Glutamatergic neuron (in vitro differentiated cells): ENCODE results near the gene MALRD1. TPM values are rescaled to one million over a fixed set of nuclear protein-coding genes. Genes with fewer than 3 reads are reported as not detected.

Experiments used
- DNase-seq: peaks from one replicate; pipeline ENCODE4 v3.0.0; 2022
- H3K27ac Mint-ChIP-seq: one replicate; pipeline ENCODE4 v1.8.0; 2020; ENCODE audit warnings: mild to moderate bottlenecking, mixed read lengths, inconsistent platforms; ENCODE audit not compliant: unreplicated experiment
- H3K27me3 Mint-ChIP-seq: one replicate; pipeline ENCODE4 v1.8.0; 2020; ENCODE audit warnings: mild to moderate bottlenecking, moderate library complexity, mixed read lengths, inconsistent platforms; ENCODE audit not compliant: unreplicated experiment
- H3K36me3 Mint-ChIP-seq: one replicate; pipeline ENCODE4 v1.8.0; 2020; ENCODE audit warnings: mild to moderate bottlenecking, mixed read lengths, inconsistent platforms; ENCODE audit not compliant: unreplicated experiment
- H3K4me1 Mint-ChIP-seq: one replicate; pipeline ENCODE4 v1.8.0; 2020; ENCODE audit warnings: mild to moderate bottlenecking, low read depth, mixed read lengths, inconsistent platforms; ENCODE audit not compliant: unreplicated experiment
- H3K4me3 Mint-ChIP-seq: one replicate; pipeline ENCODE4 v1.8.0; 2020; ENCODE audit warnings: mild to moderate bottlenecking, mixed read lengths, inconsistent platforms; ENCODE audit not compliant: unreplicated experiment
- H3K9me3 Mint-ChIP-seq: one replicate; pipeline ENCODE4 v1.8.0; 2020; ENCODE audit warnings: mild to moderate bottlenecking, moderate library complexity, mixed read lengths, inconsistent platforms; ENCODE audit not compliant: unreplicated experiment
- long read RNA-seq: library from polyadenylated mRNA; unstranded; transcript quantifications from one replicate; pipeline ENCODE4 v2.0.0, GENCODE V29; 2020; ENCODE audit not compliant: unreplicated experiment
- total RNA-seq: library from RNA; stranded (reverse); fragmentation: NEBNext Ultra II Directional; extraction: Animal tissue kit (Norgen Biotek cat#: 25700); gene quantifications from one replicate; pipeline ENCODE4 v1.2.1, GENCODE V29; 2021; ENCODE audit not compliant: unreplicated experiment
- TF ChIP-seq, protein P1 (sequence below): fragments of 200-600 bp; sonication (generic); IDR thresholded peaks from one replicate; pipeline ENCODE4 v1.5.0; 2021; ENCODE audit not compliant: partially characterized antibody, unreplicated experiment

The MALRD1 gene
- total RNA-seq: 0.27 TPM
- long read RNA-seq: 0 reads

DNA sequence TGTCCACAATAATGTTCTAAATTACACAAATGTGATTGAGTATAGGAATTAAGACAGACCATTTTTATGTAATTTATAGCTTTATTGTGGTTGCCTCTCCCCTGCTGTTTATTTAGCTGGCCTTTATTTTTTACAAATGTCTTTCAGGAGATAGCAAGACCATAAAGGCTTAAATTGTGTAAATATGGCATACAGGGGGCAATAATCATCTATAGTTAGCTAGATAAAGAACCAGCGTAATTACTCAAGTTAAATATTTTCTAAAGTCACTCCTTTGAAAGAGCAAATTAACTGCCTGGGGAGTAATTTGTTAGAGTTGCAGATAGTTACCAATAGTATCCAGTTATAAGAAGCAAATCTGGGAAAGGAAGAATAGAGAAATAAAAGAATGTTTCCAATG is at the start of gene MALRD1:
TSS of gene MALRD1 (plus strand) at position 313 of the 400 bp plus-strand sequence. CDS start 138 bp downstream, outside the sequence.
- Mint-ChIP-seq H3K9me3 (no peaks in the 10 kb centered on the region), H3K27me3 (no peaks in the 10 kb centered on the region), H3K4me3 (no peak within 1 kb of the TSS), H3K27ac (no peak within 1 kb of the TSS), H3K36me3 (no peaks in the 10 kb centered on the region), H3K4me1 (no peaks in the 10 kb centered on the region)
- TF ChIP-seq, protein P1, sequence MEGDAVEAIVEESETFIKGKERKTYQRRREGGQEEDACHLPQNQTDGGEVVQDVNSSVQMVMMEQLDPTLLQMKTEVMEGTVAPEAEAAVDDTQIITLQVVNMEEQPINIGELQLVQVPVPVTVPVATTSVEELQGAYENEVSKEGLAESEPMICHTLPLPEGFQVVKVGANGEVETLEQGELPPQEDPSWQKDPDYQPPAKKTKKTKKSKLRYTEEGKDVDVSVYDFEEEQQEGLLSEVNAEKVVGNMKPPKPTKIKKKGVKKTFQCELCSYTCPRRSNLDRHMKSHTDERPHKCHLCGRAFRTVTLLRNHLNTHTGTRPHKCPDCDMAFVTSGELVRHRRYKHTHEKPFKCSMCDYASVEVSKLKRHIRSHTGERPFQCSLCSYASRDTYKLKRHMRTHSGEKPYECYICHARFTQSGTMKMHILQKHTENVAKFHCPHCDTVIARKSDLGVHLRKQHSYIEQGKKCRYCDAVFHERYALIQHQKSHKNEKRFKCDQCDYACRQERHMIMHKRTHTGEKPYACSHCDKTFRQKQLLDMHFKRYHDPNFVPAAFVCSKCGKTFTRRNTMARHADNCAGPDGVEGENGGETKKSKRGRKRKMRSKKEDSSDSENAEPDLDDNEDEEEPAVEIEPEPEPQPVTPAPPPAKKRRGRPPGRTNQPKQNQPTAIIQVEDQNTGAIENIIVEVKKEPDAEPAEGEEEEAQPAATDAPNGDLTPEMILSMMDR: no peak
- no peak for DNase-seq

DNA sequence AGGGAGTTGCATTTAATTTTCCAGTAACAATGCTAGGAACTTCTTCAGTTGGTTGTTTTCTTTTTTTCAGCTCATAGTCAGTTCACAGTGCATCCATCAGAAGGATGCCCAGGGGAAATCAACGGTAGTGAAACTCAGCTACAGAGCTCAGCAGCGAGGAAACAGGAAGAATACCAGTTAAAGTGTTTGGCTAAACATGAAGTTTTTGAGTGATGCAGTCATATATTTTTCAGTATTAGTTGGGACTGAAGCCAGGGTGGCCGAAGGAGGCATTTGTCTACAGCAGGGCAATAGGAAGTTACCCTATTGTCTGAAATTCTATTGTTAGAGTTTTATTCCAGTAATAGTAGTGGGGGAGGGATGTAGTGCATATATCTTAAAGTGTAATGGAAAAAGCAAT is 45.3 kb upstream of the MALRD1 start:
- H3K27me3 Mint-ChIP-seq: no peaks in the 10 kb centered on the region
- TF ChIP-seq, protein P1: no peak
- H3K27ac Mint-ChIP-seq: no peak overlapping the region
- H3K4me3 Mint-ChIP-seq: no peak overlapping the region
- H3K9me3 Mint-ChIP-seq: no peaks in the 10 kb centered on the region
- DNase-seq: no peak
- H3K4me1 Mint-ChIP-seq: no peaks in the 10 kb centered on the region
- H3K36me3 Mint-ChIP-seq: no peaks in the 10 kb centered on the region

DNA sequence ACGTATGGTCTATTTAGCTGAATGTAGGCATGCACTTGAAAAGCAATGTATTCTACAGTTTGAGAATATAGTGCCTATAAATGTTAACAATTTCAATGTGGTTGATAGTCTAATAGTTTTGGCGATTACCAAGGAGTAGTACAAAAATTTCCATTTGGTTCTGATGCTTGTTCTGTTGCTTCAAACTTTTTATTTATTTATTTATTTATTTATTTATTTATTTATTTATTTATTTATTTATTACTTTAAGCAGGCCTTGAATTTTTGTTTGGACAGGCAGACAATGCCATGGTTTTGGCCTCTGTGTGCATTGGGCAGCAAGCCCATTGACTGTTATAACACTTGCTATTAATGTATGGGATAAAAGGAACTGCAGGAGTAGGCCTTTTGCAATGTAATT is 36.5 kb upstream of the MALRD1 start:
- TF ChIP-seq, protein P1: no peak
- Mint-ChIP-seq H3K27me3 (no peaks in the 10 kb centered on the region), H3K4me1 (no peaks in the 10 kb centered on the region), H3K4me3 (no peak overlapping the region), H3K9me3 (peaks cover 4% of the 10 kb centered on the region), H3K36me3 (peaks cover 4% of the 10 kb centered on the region), H3K27ac (no peak overlapping the region)
- DNase-seq: no peak

DNA sequence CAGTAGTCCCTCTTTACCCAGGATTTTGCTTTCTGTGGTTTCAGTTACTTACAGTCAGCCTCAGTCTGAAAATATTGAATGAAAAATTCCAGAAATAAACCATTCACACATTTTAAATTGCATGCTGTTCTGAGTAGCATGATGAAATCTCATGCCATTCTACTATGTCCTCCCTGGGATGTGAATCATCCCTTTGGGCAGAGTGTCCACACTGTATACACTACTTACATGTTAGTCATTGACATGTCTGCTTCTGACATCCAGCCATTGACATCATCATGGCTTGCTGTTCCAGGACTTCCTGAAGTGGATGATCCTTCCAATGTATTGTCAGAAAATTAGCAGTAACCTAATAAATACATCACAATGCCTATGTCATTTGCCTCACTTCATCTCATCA is 34.6 kb upstream of the MALRD1 start:
- TF ChIP-seq, protein P1: no peak
- Mint-ChIP-seq H3K4me3 (no peak overlapping the region), H3K27ac (no peak overlapping the region)

DNA sequence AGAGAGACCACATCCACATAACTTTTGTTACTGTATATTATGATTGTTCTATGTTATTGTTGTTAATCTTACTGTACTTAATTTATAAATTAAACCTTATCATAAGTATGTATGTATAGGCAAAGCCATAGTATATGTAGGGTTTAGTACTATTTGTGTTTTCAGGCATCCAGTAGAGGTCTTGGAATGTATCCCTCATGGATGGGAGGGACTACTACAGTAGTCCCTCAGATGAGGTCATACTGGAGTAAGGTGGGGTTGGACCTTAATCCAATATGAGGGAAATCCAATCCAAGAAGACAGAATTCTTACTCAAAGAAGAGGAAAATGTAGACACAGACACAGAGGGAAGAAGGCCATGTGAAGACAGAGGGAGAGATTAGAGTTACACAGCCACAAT is 34.1 kb upstream of the MALRD1 start:
- peaks cover 4% of the 10 kb centered on the region for H3K9me3 Mint-ChIP-seq
- no peak overlapping the region for H3K4me3 Mint-ChIP-seq
- H3K27me3 Mint-ChIP-seq: no peaks in the 10 kb centered on the region
- TF ChIP-seq, protein P1: no peak
- no peaks in the 10 kb centered on the region for H3K4me1 Mint-ChIP-seq
- no peak overlapping the region for H3K27ac Mint-ChIP-seq
- no peak for DNase-seq
- peaks cover 4% of the 10 kb centered on the region for H3K36me3 Mint-ChIP-seq

More for the DNA sequence above, 34.6 kb upstream of the MALRD1 start:
- Mint-ChIP-seq H3K27me3 (no peaks in the 10 kb centered on the region), H3K36me3 (peaks cover 4% of the 10 kb centered on the region), H3K4me1 (no peaks in the 10 kb centered on the region), H3K9me3 (peaks cover 4% of the 10 kb centered on the region)
- no peak for DNase-seq
